CD14-positive monocyte (primary cell): ENCODE results near the gene WRNIP1. TPM values are rescaled to one million over a fixed set of nuclear protein-coding genes. Genes with fewer than 3 reads are reported as not detected.

Experiments
- DNase-seq, 3 donors: peaks; one replicate each; pipeline ENCODE4 v3.0.0-alpha.2; 2011 to 2022
- H2AFZ ChIP-seq: 2 replicates; pipeline ENCODE4 v1.6.0; 2012; ENCODE audit warnings: mild to moderate bottlenecking, low read depth, low read length, inconsistent platforms; ENCODE audit not compliant: insufficient read depth, poor library complexity, severe bottlenecking
- H3K27ac ChIP-seq, 2 donors: 1 replicate in 1 of 2; 2 replicates in 1 of 2; pipeline ENCODE4 v1.5.1; 2012 to 2013; ENCODE audit warnings: low read length in 2 of 2, control low read depth in 1 of 2, inconsistent platforms in 1 of 2, low read depth in 1 of 2, mild to moderate bottlenecking in 1 of 2
- H3K27me3 ChIP-seq, 2 donors: one replicate each; pipeline versions ENCODE4 v1.6.0 to v1.6.1; 2011 to 2013; ENCODE audit warnings: low read length in 2 of 2; ENCODE audit not compliant: control insufficient read depth in 2 of 2, insufficient read depth in 2 of 2
- H3K36me3 ChIP-seq, 2 donors: replicated peaks in 1 of 2; 1 replicate in 1 of 2; 2 replicates in 1 of 2; pipeline versions ENCODE4 v1.5.1 to v1.6.1; 2012 to 2013; ENCODE audit warnings: low read length in 2 of 2, control low read depth in 1 of 2, inconsistent platforms in 1 of 2, mild to moderate bottlenecking in 1 of 2; ENCODE audit not compliant: insufficient read depth in 2 of 2, control insufficient read depth in 1 of 2
- H3K4me1 ChIP-seq, 2 donors: 1 replicate in 1 of 2; 2 replicates in 1 of 2; pipeline versions ENCODE4 v1.5.1 to v1.6.1; 2012 to 2013; ENCODE audit warnings: low read length in 2 of 2, control low read depth in 1 of 2, inconsistent platforms in 1 of 2, mild to moderate bottlenecking in 1 of 2, moderate library complexity in 1 of 2; ENCODE audit not compliant: insufficient read depth in 2 of 2, control insufficient read depth in 1 of 2
- H3K4me2 ChIP-seq: replicated peaks from 2 replicates; pipeline ENCODE3; 2012; ENCODE audit warnings: low read length, moderate library complexity, mild to moderate bottlenecking; ENCODE audit not compliant: poor library complexity, severe bottlenecking; ENCODE audit errors: extremely low read depth
- H3K4me3 ChIP-seq, 3 experiments: fragments of 200-600 bp in 1 of 3; sonication (generic) in 1 of 3; replicated peaks in 1 of 3; 1 replicate in 2 of 3; 2 replicates in 1 of 3; pipeline ENCODE4 v1.5.1; 2011 to 2013; ENCODE audit warnings: low read length in 3 of 3, mild to moderate bottlenecking in 3 of 3, control low read depth in 2 of 3, low read depth in 2 of 3, inconsistent platforms in 1 of 3, moderate library complexity in 1 of 3
- H3K79me2 ChIP-seq: 2 replicates; pipeline ENCODE4 v1.6.0; 2012; ENCODE audit warnings: mild to moderate bottlenecking, control low read depth, inconsistent platforms, low read length, moderate library complexity; ENCODE audit not compliant: insufficient read depth
- H3K9ac ChIP-seq: 2 replicates; pipeline ENCODE4 v1.6.0; 2017; ENCODE audit warnings: low read length, mild to moderate bottlenecking; ENCODE audit not compliant: insufficient read depth, poor library complexity, severe bottlenecking
- H3K9me3 ChIP-seq, 2 donors: replicated peaks in 1 of 2; 1 replicate in 1 of 2; 2 replicates in 1 of 2; pipeline versions ENCODE4 v1.5.1 to v1.6.1; 2012 to 2013; ENCODE audit warnings: low read length in 2 of 2, control low read depth in 1 of 2; ENCODE audit not compliant: control insufficient read depth in 1 of 2, insufficient read depth in 1 of 2
- H4K20me1 ChIP-seq: 2 replicates; pipeline ENCODE4 v1.6.0; 2012; ENCODE audit warnings: mild to moderate bottlenecking, low read length, control low read depth, moderate library complexity; ENCODE audit not compliant: insufficient read depth
- H3K27ac Mint-ChIP-seq, 7 donors: one replicate each; pipeline ENCODE4 v1.8.0; 2020; ENCODE audit warnings: mild to moderate bottlenecking in 7 of 7, mixed read lengths in 7 of 7, moderate library complexity in 6 of 7, inconsistent platforms in 2 of 7
- H3K27me3 Mint-ChIP-seq, 3 donors: one replicate each; pipeline ENCODE4 v1.8.0; 2021 to 2022; ENCODE audit warnings: low read depth in 3 of 3, mild to moderate bottlenecking in 3 of 3, mixed read lengths in 3 of 3, moderate library complexity in 3 of 3, inconsistent platforms in 1 of 3
- H3K36me3 Mint-ChIP-seq, 2 donors: one replicate each; pipeline ENCODE4 v1.8.0; 2020; ENCODE audit warnings: mixed read lengths in 2 of 2, inconsistent platforms in 1 of 2, mild to moderate bottlenecking in 1 of 2
- H3K4me1 Mint-ChIP-seq: one replicate; pipeline ENCODE4 v1.8.0; 2020; ENCODE audit warnings: mild to moderate bottlenecking, mixed read lengths
- H3K4me3 Mint-ChIP-seq, 2 donors: one replicate each; pipeline ENCODE4 v1.8.0; 2020; ENCODE audit warnings: mild to moderate bottlenecking in 2 of 2, mixed read lengths in 2 of 2, moderate library complexity in 1 of 2
- H3K9me3 Mint-ChIP-seq, 7 donors: one replicate each; pipeline ENCODE4 v1.8.0; 2020 to 2022; ENCODE audit warnings: mixed read lengths in 7 of 7, mild to moderate bottlenecking in 6 of 7, moderate library complexity in 6 of 7, inconsistent platforms in 2 of 7
- WGBS: methylation state at CpG from one replicate; pipeline ENCODE4 v1.1.5; 2013; ENCODE audit warnings: missing lambda C conversion rate; ENCODE audit not compliant: insufficient coverage; 5-methylcytosine and 5-hydroxymethylcytosine counted together
- intact Hi-C, 2 donors: fragments of 100-400 bp; cut with micrococcal nuclease; formaldehyde crosslinking; loops; one replicate each; pipeline versions ENCODE4 v1.15.0 to v1.15.1; 2023
- polyA plus RNA-seq, 3 donors: library from polyadenylated mRNA; depleted of rRNA in 1 of 3; unstranded in 2 of 3; stranded (reverse) in 1 of 3; fragments of 300-500 nt in 2 of 3; fragments of >200 nt in 1 of 3; fragmentation: Illumina TruSeq in 2 of 3; gene quantifications; 1 replicate in 2 of 3; 2 replicates in 1 of 3; pipeline ENCODE4 v1.2.3, GENCODE V29; 2012 to 2021
- TF ChIP-seq, protein P1 (sequence below): fragments of 200-600 bp; IDR thresholded peaks from one replicate; pipeline ENCODE4 v1.8.0; 2022; ENCODE audit warnings: antibody characterized with exemption, mild to moderate bottlenecking

Gene WRNIP1
- polyA plus RNA-seq, 3 donors, result 17.5 to 25.8 (median 17.8) TPM

DNA sequence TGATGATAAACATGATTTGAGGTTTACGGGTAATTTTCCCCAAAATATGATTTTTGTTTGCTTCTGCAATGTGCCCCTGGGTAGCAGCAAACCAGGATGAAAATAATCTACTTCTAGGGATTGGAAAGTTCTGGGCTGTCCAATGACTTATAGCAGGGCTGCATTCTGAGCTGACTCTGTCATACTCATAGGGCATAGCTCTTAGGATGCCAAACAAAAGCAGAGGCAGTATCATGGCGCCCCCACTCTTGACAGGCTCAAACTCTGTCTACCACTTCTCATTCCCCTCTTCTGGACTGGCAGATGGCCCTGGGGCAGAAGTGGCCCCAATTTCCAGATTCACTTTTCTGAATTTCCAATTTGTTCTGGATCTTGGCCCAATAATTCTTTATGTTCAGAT, 66.2 kb downstream of the WRNIP1 start:
- H3K4me3 Mint-ChIP-seq, result no peak overlapping the region
- H3K27ac Mint-ChIP-seq, result peak overlapping the region in 5 of 7 donors; percentile 31 to 78 (median 51)
- H3K27ac ChIP-seq, result peak overlapping the region in 1 of 2 donors; percentile 54
- no peaks in the 10 kb centered on the region for H3K27me3 Mint-ChIP-seq
- TF ChIP-seq, protein P1, sequence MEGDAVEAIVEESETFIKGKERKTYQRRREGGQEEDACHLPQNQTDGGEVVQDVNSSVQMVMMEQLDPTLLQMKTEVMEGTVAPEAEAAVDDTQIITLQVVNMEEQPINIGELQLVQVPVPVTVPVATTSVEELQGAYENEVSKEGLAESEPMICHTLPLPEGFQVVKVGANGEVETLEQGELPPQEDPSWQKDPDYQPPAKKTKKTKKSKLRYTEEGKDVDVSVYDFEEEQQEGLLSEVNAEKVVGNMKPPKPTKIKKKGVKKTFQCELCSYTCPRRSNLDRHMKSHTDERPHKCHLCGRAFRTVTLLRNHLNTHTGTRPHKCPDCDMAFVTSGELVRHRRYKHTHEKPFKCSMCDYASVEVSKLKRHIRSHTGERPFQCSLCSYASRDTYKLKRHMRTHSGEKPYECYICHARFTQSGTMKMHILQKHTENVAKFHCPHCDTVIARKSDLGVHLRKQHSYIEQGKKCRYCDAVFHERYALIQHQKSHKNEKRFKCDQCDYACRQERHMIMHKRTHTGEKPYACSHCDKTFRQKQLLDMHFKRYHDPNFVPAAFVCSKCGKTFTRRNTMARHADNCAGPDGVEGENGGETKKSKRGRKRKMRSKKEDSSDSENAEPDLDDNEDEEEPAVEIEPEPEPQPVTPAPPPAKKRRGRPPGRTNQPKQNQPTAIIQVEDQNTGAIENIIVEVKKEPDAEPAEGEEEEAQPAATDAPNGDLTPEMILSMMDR, result no peak
- H3K27me3 ChIP-seq, result no peaks in the 10 kb centered on the region
- H3K9ac ChIP-seq, result no peak overlapping the region
- H3K36me3 Mint-ChIP-seq, result peaks cover 49 to 60% of the 10 kb centered on the region in 2 donors
- peaks cover 41 to 62% of the 10 kb centered on the region in 2 donors for H3K36me3 ChIP-seq
- H3K4me1 Mint-ChIP-seq, result peaks cover 38% of the 10 kb centered on the region
- H3K4me1 ChIP-seq, result peaks cover 21 to 25% of the 10 kb centered on the region in 2 donors
- H3K79me2 ChIP-seq, result peaks cover 38% of the 10 kb centered on the region
- DNase-seq, result no peak
- no peaks in the 10 kb centered on the region for H3K9me3 ChIP-seq
- H3K4me2 ChIP-seq, result no peak overlapping the region
- no peak overlapping the region for H3K4me3 ChIP-seq
- intact Hi-C loops, result no loop called here
- H4K20me1 ChIP-seq, result peaks cover 53% of the 10 kb centered on the region
- H2AFZ ChIP-seq, result no peak overlapping the region
- WGBS, result 100% methylated on average over 2 of the region's 2 CpGs
- H3K9me3 Mint-ChIP-seq, result peaks cover 0 to 4% (median 0%) of the 10 kb centered on the region in 7 donors

DNA sequence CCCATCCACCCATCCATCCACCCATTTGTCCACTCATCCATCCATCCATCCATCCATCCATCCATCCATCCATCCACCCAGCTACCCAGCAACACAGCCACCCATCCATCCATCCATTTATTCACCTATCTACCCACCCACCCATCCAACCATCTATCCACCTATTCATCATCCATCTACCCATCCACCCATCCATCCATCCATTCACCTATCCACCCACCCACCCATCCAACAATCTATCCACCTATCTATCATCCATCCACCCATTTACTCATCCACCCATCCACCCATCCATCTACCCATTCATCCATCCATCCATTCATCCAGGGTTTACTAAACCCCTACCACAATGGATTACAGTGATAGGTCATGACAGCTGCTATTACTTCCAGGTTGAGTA, 69.1 kb downstream of the WRNIP1 start:
- H3K36me3 Mint-ChIP-seq, result peaks cover 69 to 81% of the 10 kb centered on the region in 2 donors
- no peak overlapping the region for H3K4me3 Mint-ChIP-seq
- intact Hi-C loops, result no loop called here
- peaks cover 60% of the 10 kb centered on the region for H3K4me1 Mint-ChIP-seq
- H3K4me3 ChIP-seq, result no peak overlapping the region
- peaks cover 66% of the 10 kb centered on the region for H3K79me2 ChIP-seq
- no peaks in the 10 kb centered on the region for H3K27me3 Mint-ChIP-seq
- H2AFZ ChIP-seq, result no peak overlapping the region
- DNase-seq, result no peak
- peak overlapping the region; percentile 11 for H3K4me2 ChIP-seq
- peaks cover 0 to 4% (median 0%) of the 10 kb centered on the region in 7 donors for H3K9me3 Mint-ChIP-seq
- no peaks in the 10 kb centered on the region for H3K9me3 ChIP-seq
- peaks cover 43 to 52% of the 10 kb centered on the region in 2 donors for H3K4me1 ChIP-seq
- H3K27ac Mint-ChIP-seq, result peak overlapping the region in 2 of 7 donors; percentile 69 to 75
- peaks cover 64 to 85% of the 10 kb centered on the region in 2 donors for H3K36me3 ChIP-seq
- H3K27me3 ChIP-seq, result no peaks in the 10 kb centered on the region
- H3K27ac ChIP-seq, result peak overlapping the region in 1 of 2 donors; percentile 32
- TF ChIP-seq, protein P1, result no peak
- H4K20me1 ChIP-seq, result peaks cover 82% of the 10 kb centered on the region
- no peak overlapping the region for H3K9ac ChIP-seq

Other genes starting within 250 kb of the WRNIP1 start
- gene MYLK4, start 14.5 kb upstream of the WRNIP1 start, polyA plus RNA-seq, result under 1 TPM; 0.04 to 0.45 (median 0.08) TPM
- gene SERPINB1, start 76.5 kb downstream of the WRNIP1 start, polyA plus RNA-seq, result 100 to 1,000 TPM; 126 to 307 (median 306) TPM
- 10 to 100 TPM; 34.3 to 77.7 (median 43.4) TPM for gene SERPINB9, start 137.9 kb downstream of the WRNIP1 start, polyA plus RNA-seq
- 100 to 1,000 TPM; 117 to 208 (median 200) TPM for gene SERPINB6, start 206.2 kb downstream of the WRNIP1 start, polyA plus RNA-seq
- gene NQO2, start 234.5 kb downstream of the WRNIP1 start, polyA plus RNA-seq, result 100 to 1,000 TPM in 2 of 3 donors, 10 to 100 TPM in 1; 30.0 to 281 (median 146) TPM